ENCODE data around the gene RRN3. TPM values are rescaled to one million over a fixed set of nuclear protein-coding genes. Genes with fewer than 3 reads are reported as not detected.
A peak's percentile ranks its signal among the peaks of the same experiment; 100 is the strongest.
"Not testable (repeated sequence)": the region's sequence is repeated elsewhere in the genome, so short reads cannot be mapped to it uniquely, and the experiment has no call there.

The RRN3 gene, protein sequence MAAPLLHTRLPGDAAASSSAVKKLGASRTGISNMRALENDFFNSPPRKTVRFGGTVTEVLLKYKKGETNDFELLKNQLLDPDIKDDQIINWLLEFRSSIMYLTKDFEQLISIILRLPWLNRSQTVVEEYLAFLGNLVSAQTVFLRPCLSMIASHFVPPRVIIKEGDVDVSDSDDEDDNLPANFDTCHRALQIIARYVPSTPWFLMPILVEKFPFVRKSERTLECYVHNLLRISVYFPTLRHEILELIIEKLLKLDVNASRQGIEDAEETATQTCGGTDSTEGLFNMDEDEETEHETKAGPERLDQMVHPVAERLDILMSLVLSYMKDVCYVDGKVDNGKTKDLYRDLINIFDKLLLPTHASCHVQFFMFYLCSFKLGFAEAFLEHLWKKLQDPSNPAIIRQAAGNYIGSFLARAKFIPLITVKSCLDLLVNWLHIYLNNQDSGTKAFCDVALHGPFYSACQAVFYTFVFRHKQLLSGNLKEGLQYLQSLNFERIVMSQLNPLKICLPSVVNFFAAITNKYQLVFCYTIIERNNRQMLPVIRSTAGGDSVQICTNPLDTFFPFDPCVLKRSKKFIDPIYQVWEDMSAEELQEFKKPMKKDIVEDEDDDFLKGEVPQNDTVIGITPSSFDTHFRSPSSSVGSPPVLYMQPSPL
- 10 to 100 TPM; 38.4 to 45.9 (median 40.3) TPM for polyA plus RNA-seq (ENCODE audit: insufficient read length in 4 of 4)

- DNase-seq (ENCODE audit: low read depth in 4 of 4, low spot score in 2 of 4): peak; percentile 55 to 85 (median 80)
Observed at GRCh38 chr16:15093955-15094827, at the start of gene RRN3. TSS of gene RRN3 (minus strand) at chr16:15094272. CDS start at chr16:15094233, 39 bp downstream.

GRCh38 chr16:15143601-15144091 lies 49.6 kb upstream of the RRN3 start:
- not testable (repeated sequence) for DNase-seq (ENCODE audit: low read depth in 4 of 4, low spot score in 2 of 4)

- DNase-seq (ENCODE audit: low read depth in 4 of 4, low spot score in 2 of 4): not testable (repeated sequence)
Observed at GRCh38 chr16:15142891-15143600, 49.0 kb upstream of the RRN3 start.

GRCh38 chr16:15142107-15142890 lies 48.2 kb upstream of the RRN3 start:
- not testable (repeated sequence) for DNase-seq (ENCODE audit: low read depth in 4 of 4, low spot score in 2 of 4)

GRCh38 chr16:15141586-15141985 lies 47.5 kb upstream of the RRN3 start:
- DNase-seq (ENCODE audit: low read depth in 4 of 4, low spot score in 2 of 4): no peak

DNA sequence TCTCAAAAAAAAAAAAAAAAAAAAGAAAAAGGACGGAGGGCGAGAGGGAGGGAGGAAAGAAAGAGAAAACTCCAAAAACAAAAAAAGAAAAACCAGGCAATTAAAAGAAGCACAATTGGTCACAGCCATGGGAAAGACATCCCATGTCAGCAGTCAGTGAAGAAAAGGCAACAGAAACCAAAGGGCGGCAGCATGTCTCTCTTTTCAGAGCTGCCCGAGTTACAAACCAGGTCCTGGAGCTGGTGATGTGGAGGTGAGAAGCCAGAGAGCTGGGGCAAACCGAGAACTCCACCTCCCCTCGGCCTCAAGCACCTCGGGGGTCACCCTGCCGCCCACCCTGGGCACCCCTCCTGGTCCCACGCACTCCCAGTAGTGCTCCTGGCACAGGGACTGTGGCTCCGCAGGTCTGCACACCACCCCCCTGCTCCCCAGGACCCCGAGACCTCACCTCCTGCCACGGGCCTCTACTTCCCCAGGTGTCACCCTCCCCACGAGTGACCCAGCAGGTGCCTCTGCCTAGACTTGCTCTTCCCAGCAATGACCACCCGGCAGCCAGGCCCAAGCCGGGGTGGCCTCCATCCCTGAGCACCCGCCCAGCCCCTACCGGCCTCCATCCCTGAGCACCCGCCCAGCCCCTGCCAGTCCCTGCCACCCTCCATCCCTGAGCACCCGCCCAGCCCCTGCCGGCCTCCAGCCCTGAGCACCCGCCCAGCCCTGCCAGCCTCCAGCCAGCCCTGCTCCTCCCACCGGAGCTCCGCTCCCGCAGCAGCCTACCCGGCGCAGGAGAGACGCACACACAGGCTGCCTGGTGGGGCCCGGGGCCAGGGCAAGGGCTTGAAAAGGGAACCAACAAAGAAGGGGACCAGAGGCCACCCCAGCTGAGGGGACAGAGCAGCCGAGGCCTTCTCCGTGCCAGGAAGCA lies 46.6 kb upstream of the RRN3 start:
- not testable (repeated sequence) for DNase-seq (ENCODE audit: low read depth in 4 of 4, low spot score in 2 of 4)

DNA sequence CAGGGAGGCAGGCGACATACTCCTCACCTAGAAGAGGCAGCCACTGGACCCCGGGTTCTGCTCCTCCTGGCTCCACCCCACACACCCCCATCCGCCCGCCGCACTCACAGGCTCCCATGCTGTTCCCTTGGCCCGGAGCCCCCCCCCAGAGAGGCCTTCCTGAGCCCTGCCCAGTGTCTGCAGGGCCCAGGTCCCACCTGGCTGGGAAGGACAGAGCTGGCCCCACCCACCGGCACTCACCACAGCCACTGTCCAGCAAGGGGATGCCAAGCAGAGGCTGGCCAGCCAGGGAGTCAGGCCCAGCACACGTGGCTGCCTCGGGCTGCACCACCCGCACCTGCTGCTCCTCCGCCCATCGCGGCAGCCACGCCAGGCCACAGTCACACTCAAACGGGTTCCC lies 43.4 kb upstream of the RRN3 start:
- DNase-seq (ENCODE audit: low read depth in 4 of 4, low spot score in 2 of 4): not testable (repeated sequence)

GRCh38 chr16:15135483-15136360 lies 41.6 kb upstream of the RRN3 start:
- not testable (repeated sequence) for DNase-seq (ENCODE audit: low read depth in 4 of 4, low spot score in 2 of 4)

DNA sequence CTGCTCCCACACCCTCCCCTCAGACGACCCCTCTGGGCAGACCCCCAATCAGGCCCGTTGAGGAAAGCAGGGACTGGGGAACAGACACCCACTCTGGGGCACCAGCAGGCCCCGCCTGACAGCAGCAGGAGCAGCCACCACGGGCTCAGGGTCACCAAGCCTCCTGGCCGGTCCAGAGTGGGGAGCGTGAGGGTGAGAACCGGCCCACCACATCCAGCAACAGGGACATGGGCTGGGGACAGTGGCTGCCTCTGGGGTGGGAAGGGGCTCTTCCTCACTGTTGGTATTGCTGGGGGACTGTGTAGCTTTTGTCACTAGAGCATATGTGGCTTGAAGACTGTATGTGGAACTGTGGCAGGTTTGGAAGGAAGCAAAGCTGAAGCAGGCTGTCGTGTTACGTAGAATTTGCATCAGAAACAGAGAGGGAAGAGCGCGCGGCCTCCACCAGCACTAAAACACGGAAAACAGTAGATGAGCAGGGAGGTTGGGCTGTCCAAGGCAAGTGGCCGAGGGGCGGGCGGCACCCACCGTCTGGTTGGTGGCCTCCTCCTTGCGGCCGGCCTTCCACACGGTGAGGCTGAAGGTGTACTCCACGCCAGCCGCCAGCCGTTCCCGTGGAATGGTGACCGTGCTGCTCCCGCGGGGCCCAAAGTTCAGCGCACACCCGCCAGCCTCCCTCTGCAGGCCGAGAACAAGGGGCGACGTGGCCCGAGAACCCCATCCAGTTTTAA lies 40.8 kb upstream of the RRN3 start:
- not testable (repeated sequence) for DNase-seq (ENCODE audit: low read depth in 4 of 4, low spot score in 2 of 4)

GRCh38 chr16:15133554-15133953 lies 39.5 kb upstream of the RRN3 start:
- DNase-seq (ENCODE audit: low read depth in 4 of 4, low spot score in 2 of 4): not testable (repeated sequence)

DNA sequence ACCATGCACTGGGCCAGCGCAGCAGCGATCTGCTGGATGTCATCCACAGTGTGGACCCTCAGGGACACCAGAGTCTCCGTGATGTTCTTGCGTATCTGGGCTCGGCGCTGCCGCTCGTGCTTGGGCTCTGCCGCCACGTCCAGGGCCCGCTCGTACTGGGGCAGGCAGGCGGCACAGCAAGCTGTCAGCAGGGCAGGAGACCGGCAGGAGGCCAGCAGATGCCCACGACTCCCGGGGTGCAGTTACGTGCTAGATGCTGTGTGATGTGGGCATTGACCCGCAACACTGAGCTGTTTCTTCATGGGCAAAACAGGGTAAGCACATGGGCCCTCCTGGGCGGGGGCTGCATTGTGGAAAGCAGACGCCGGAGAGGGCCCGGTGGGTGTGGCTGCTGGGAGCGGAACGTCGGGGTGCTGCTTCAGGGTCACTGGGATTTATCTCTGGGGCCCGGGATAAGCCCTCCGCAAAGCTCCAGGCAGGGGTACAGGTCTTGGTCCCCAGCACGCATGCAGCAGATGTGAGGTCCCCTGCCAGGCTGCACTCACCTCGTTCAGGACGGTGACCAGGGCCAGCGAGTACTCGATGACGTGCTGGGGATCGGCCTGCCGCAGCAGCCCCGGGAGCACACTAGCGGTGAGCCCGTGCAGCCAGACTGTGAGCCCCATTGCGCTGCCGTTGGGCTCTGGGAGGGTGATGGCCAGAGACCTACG lies 38.8 kb upstream of the RRN3 start:
- not testable (repeated sequence) for DNase-seq (ENCODE audit: low read depth in 4 of 4, low spot score in 2 of 4)

- DNase-seq (ENCODE audit: low read depth in 4 of 4, low spot score in 2 of 4): not testable (repeated sequence)
Observed at GRCh38 chr16:15130943-15131700, 37.0 kb upstream of the RRN3 start.

DNA sequence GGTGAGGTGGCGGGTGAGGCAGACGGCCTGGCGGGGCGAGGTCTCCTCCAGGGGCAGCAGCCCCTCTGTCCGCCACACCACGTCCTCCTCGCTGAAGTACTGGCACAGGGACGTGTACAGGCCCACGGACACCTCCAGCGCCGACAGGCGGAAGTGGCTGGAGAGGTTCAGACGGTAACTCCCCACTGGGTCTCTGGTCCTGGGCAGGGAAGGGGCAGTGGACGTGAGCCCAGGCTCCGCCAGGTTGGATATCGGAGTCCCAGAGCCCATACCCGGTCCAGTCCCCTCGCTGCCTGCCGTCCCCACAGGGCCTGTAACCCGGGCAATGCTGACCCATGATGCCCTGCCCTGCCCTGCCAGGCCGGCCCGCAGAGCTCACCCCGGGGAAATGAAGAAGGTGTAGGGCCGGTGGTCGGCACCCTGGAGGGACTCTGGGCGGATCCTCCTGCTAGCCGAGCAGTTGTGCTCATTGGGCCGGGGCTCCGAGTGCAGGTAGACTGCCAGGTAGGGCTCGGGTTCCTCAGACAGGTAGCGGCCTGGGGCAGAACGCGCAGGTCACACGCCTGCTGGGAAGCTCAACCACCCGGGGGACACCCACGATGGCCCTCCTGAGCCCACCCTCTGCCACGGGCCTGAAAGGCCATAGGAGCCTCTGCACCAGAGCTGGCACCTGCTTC lies 36.3 kb upstream of the RRN3 start:
- not testable (repeated sequence) for DNase-seq (ENCODE audit: low read depth in 4 of 4, low spot score in 2 of 4)

DNA sequence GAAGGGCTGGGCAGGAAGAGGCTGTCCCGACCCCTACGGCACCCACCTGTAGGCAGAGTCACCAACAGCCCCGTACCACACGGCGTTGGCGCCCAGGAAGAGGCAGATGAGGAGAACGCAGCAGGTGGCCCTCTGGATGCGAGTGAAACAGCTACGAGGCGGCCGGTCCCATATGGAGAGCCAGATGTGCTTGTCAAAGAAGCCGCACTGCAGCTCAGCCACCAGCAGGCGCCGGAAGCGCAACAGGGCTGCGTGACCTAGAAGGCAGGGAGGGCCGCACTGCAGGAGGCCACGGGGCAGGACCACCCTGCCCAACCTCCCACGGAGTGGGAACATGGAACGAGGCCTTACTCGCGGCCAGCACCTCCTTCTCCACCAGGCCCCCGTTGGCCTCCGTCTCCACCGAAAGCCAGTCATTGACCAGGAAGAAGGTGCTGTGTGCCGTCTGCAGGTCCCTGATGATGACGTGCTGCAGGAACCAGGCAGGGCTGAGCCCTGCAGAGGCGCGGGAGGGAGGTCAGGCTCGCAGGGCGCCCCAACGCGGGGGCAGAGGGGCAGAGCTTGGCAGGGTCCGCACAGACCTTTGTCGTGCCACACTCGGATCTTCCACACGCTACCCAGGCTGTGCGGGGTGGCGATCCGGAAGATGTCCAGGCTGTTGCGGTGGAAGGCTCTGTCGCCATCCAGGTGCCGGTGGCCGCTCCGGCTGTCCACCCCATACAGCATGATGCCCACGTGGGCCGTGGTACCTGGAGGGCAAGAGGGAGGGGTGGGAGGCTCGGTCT lies 33.8 kb upstream of the RRN3 start:
- not testable (repeated sequence) for DNase-seq (ENCODE audit: low read depth in 4 of 4, low spot score in 2 of 4)

Data from left renal cortex interstitium (tissue), 4 donors.